A375 (cell line): ENCODE results near the gene SIAH1. TPM values are rescaled to one million over a fixed set of nuclear protein-coding genes. Genes with fewer than 3 reads are reported as not detected.

Experiments
- small RNA-seq: library from RNA; depleted of rRNA; stranded (forward); fragments of <200 nt; gene quantifications from one replicate; pipeline ENCODE3, GENCODE V24; 2014
- total RNA-seq: library from RNA; depleted of rRNA; stranded (reverse); fragments of >200 nt; shearing (Covaris generic); gene quantifications from 2 replicates; pipeline ENCODE4 v1.2.3, GENCODE V29; 2014; rRNA removed

SIAH1 gene, protein sequence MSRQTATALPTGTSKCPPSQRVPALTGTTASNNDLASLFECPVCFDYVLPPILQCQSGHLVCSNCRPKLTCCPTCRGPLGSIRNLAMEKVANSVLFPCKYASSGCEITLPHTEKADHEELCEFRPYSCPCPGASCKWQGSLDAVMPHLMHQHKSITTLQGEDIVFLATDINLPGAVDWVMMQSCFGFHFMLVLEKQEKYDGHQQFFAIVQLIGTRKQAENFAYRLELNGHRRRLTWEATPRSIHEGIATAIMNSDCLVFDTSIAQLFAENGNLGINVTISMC
- total RNA-seq: 23.6 and 25.7 TPM in 2 replicates

GRCh38 chr16:48385253-48386150 is at the start of gene SIAH1:
Gene SIAH1 (minus strand): TSS chr16:48385413. CDS start chr16:48362428, 22,985 bp downstream.

Small RNAs within 50 kb of the gene (small RNA-seq; reads per million reads assigned to genes)
- gene RF00017: not detected

Other genes with a start within 250 kb of the SIAH1 start
- gene ABCC12, start 229.4 kb downstream of the SIAH1 start, total RNA-seq: 0.11 TPM in 1 of 2 replicates, not detected in the other
- 46.4 and 57.6 TPM in 2 replicates for gene LONP2, start 141.1 kb downstream of the SIAH1 start, total RNA-seq
- gene ABCC11, start 137.9 kb downstream of the SIAH1 start, total RNA-seq: 0.27 TPM in 1 of 2 replicates, not detected in the other
- gene N4BP1, start 224.8 kb upstream of the SIAH1 start, total RNA-seq: 5.4 and 18.2 TPM in 2 replicates